HCT116 (cell line): ENCODE measurements around the gene C15orf39. TPM values are rescaled to one million over a fixed set of nuclear protein-coding genes. Genes with fewer than 3 reads are reported as not detected.
"Not testable (repeated sequence)": the region's sequence is repeated elsewhere in the genome, so short reads cannot be mapped to it uniquely, and the experiment has no call there.

ENCODE experiments used
- ATAC-seq: fragments of 200-7000 bp; cut with Tn5 transposase; 2 replicates; pipeline ENCODE4 v1.9.1; 2020; ENCODE audit warnings: mild to moderate bottlenecking, moderate library complexity
- BruUV-seq: library from RNA; stranded (reverse); fragments of 400-500 nt; replicated peaks from 2 replicates; lab custom pipeline; 2021; lab: Mats Ljungman, UMichigan
- CTCF ChIA-PET: fragments of 300-600 bp; sonication (Branson Sonifier 250); formaldehyde crosslinking; loops from one replicate; lab custom pipeline; 2021; ENCODE audit warnings: antibody characterized with exemption; lab: Charles Lee
- POLR2A ChIA-PET: fragments of 300-600, 350-600 bp; sonication (Branson Sonifier 250); formaldehyde crosslinking; loops from one replicate; lab custom pipeline; 2021; ENCODE audit warnings: antibody characterized with exemption; lab: Charles Lee
- RAD21 ChIA-PET, 2 experiments: fragments of 300-600 bp; sonication (Branson Sonifier 250); formaldehyde crosslinking; loops; one replicate each; lab custom pipeline; 2023; ENCODE audit warnings: low total read pairs in 2 of 2; ENCODE audit not compliant: uncharacterized antibody in 2 of 2, unreplicated experiment in 2 of 2, low non-redundant PET in 1 of 2; lab: Charles Lee
- DNase-seq: peaks from one replicate; pipeline ENCODE4 v3.0.0-alpha.2; 2010; ENCODE audit warnings: low read depth, low spot score
- H2AFZ ChIP-seq: fragments of 200-600 bp; shearing (Covaris generic), sonication (generic); 2 replicates; pipeline ENCODE4 v1.6.1; 2017; ENCODE audit warnings: low read depth, mixed run types, mixed read lengths, antibody characterized with exemption, low read length; ENCODE audit not compliant: poor library complexity, severe bottlenecking
- H3K27ac ChIP-seq: 2 replicates; pipeline ENCODE4 v1.5.1; 2012; ENCODE audit warnings: low read depth, low read length
- H3K27me3 ChIP-seq: fragments of 200-600 bp; sonication (generic); 2 replicates; pipeline ENCODE4 v1.6.1; 2016; ENCODE audit warnings: mixed run types, low read length, mixed read lengths; ENCODE audit not compliant: insufficient read depth
- H3K36me3 ChIP-seq, 2 experiments: fragments of 200-500 bp in 1 of 2; fragments of 200-600 bp in 1 of 2; sonication (Bioruptor generic) in 1 of 2; sonication (generic) in 1 of 2; 2 replicates each; pipeline versions ENCODE4 v1.5.1 to v1.6.1; 2014 to 2016; ENCODE audit warnings: low read length in 2 of 2, inconsistent platforms in 1 of 2, mixed read lengths in 1 of 2, mixed run types in 1 of 2; ENCODE audit not compliant: insufficient read depth in 2 of 2, control insufficient read depth in 1 of 2
- H3K4me1 ChIP-seq, 2 experiments: fragments of 200-600 bp in 1 of 2; sonication (generic) in 1 of 2; 2 replicates each; pipeline versions ENCODE4 v1.5.1 to v1.6.1; 2012 to 2017; ENCODE audit warnings: low read length in 2 of 2, inconsistent platforms in 1 of 2, mild to moderate bottlenecking in 1 of 2, mixed read lengths in 1 of 2, mixed run types in 1 of 2, moderate library complexity in 1 of 2; ENCODE audit not compliant: insufficient read depth in 2 of 2, control insufficient read depth in 1 of 2
- H3K4me2 ChIP-seq: fragments of 200-600 bp; sonication (generic); 2 replicates; pipeline ENCODE4 v1.6.1; 2017; ENCODE audit warnings: mixed run types, low read length, mixed read lengths
- H3K4me3 ChIP-seq, 2 experiments: fragments of 200-600 bp in 1 of 2; sonication (generic) in 1 of 2; replicated peaks in 1 of 2; 2 replicates each; pipeline ENCODE4 v1.5.1; 2011 to 2016; ENCODE audit warnings: low read length in 2 of 2, control low read depth in 1 of 2, low read depth in 1 of 2, mild to moderate bottlenecking in 1 of 2, mixed read lengths in 1 of 2, mixed run types in 1 of 2
- H3K79me2 ChIP-seq: fragments of 200-600 bp; sonication (generic); 2 replicates; pipeline ENCODE4 v1.6.1; 2017; ENCODE audit warnings: mild to moderate bottlenecking, mixed run types, low read length, moderate library complexity, mixed read lengths; ENCODE audit not compliant: insufficient read depth
- H3K9ac ChIP-seq: fragments of 200-600 bp; sonication (generic); 2 replicates; pipeline ENCODE4 v1.6.1; 2016; ENCODE audit warnings: low read length, mixed read lengths
- H3K9me2 ChIP-seq: fragments of 200-600 bp; sonication (generic), shearing (Covaris generic); 2 replicates; pipeline ENCODE4 v1.6.1; 2017; ENCODE audit warnings: mixed run types, mild to moderate bottlenecking, moderate library complexity; ENCODE audit not compliant: insufficient read depth
- H3K9me3 ChIP-seq, 2 experiments: fragments of 200-500 bp in 1 of 2; fragments of 200-600 bp in 1 of 2; sonication (Bioruptor generic) in 1 of 2; sonication (generic) in 1 of 2; 2 replicates each; pipeline ENCODE4 v1.6.1; 2014 to 2017; ENCODE audit warnings: low read length in 2 of 2, mixed read lengths in 2 of 2, inconsistent platforms in 1 of 2, low read depth in 1 of 2, mild to moderate bottlenecking in 1 of 2, mixed run types in 1 of 2, moderate library complexity in 1 of 2; ENCODE audit not compliant: control insufficient read depth in 1 of 2, insufficient read depth in 1 of 2
- H4K20me1 ChIP-seq: fragments of 200-600 bp; sonication (generic), shearing (Covaris generic); 2 replicates; pipeline ENCODE4 v1.6.1; 2017; ENCODE audit warnings: mixed run types, mild to moderate bottlenecking, moderate library complexity; ENCODE audit not compliant: insufficient read depth
- CBX3 ChIP-seq: IDR thresholded peaks from 2 replicates; pipeline ENCODE4 v1.6.1; 2012; ENCODE audit warnings: low read depth
- EGR1 ChIP-seq: IDR thresholded peaks from 2 replicates; pipeline ENCODE4 v1.6.1; 2012; ENCODE audit warnings: low read depth
- ELF1 ChIP-seq: IDR thresholded peaks from 2 replicates; pipeline ENCODE4 v1.6.1; 2012; ENCODE audit warnings: low read depth, borderline replicate concordance
- EZH2phosphoT487 ChIP-seq: fragments of 200-600 bp; IDR thresholded peaks from 2 replicates; pipeline ENCODE4 v1.6.1; 2018; ENCODE audit warnings: antibody characterized with exemption, borderline replicate concordance
- YY1 ChIP-seq: IDR thresholded peaks from 2 replicates; pipeline ENCODE4 v1.6.1; 2011; ENCODE audit warnings: low read length, low read depth, moderate library complexity, mild to moderate bottlenecking; ENCODE audit not compliant: insufficient replicate concordance; ENCODE audit errors: extremely low read depth
- ZNF274 ChIP-seq: fragments of 200-500 bp; sonication (Bioruptor generic); IDR thresholded peaks from 2 replicates; pipeline ENCODE4 v1.6.1; 2014; ENCODE audit warnings: mild to moderate bottlenecking, low read depth, low read length, inconsistent platforms
- intact Hi-C: fragments of 100-400 bp; cut with micrococcal nuclease; formaldehyde crosslinking; loops from 2 replicates; pipeline ENCODE4 v1.10.0; 2022
- total RNA-seq: library from RNA; stranded (reverse); gene quantifications from one replicate; pipeline ENCODE4 v1.2.1, GENCODE V29; 2021; ENCODE audit not compliant: unreplicated experiment

The C15orf39 gene
- total RNA-seq, 1 experiment from 2014 or later = 29.3 TPM

DNA sequence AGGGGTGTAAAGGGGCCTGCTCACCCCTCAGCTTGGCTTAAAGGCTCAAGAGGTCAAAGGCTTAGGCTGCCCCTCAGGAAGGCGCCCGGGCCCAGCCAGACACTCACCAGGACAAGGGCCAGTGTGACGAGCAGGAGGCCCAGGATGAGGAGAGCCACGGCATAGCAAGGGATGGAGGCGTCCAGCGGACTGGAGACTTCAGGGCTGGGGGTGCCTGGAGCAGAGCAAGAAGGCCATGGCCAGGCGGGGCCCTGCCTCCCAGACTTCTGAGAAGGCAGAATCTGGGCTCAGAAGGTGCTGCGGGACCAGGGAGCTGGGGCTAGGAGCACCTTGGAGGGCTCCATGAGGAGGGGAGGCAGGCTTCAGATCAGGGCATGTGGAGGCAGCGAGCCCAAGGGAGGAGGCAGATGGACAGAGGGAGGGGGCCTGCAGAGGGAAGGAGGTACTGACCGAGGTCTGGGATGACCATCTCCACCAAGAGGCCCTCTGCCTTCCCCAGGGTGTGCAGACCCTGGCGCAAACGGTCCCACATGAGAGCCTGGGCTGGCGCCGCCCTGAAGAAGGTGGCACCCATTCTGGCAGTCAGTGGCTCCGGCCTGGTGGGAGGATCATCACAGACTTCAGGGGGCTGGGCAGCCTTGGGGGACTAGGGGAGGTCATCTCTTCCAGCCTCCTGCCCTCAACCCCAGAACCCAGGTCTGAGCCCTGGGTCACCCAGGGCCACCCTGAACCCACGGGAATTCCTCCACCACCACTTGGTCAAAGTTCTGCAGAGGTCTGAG lies 24.5 kb downstream of the C15orf39 start:
- DNase-seq (no peak), ATAC-seq (no peak)
- no peak for TF ChIP-seq ZNF274
- no peak for TF ChIP-seq ELF1
- no peak for TF ChIP-seq CBX3
- no peak for TF ChIP-seq EZH2phosphoT487
- no peak for TF ChIP-seq EGR1
- TF ChIP-seq YY1 = no peak
- no TSS peak for BruUV-seq
- Histone ChIP-seq H2AFZ (no peak overlapping the region), H3K4me1 (no peaks in the 10 kb centered on the region), H3K36me3 (no peaks in the 10 kb centered on the region), H3K27ac (no peak overlapping the region), H3K4me3 (no peak overlapping the region), H3K9me2 (no peaks in the 10 kb centered on the region), H3K9me3 (no peaks in the 10 kb centered on the region), H4K20me1 (no peaks in the 10 kb centered on the region), H3K4me2 (no peak overlapping the region), H3K9ac (no peak overlapping the region), H3K79me2 (no peaks in the 10 kb centered on the region), H3K27me3 (no peaks in the 10 kb centered on the region)
- RAD21 ChIA-PET = no interaction called here
- intact Hi-C loops = no loop called here
- CTCF ChIA-PET = no interaction called here
- POLR2A ChIA-PET = no interaction called here

GRCh38 chr15:75227112-75227511 lies 25.4 kb downstream of the C15orf39 start:
- DNase-seq, H3K27me3 ChIP-seq, RAD21 ChIA-PET, H2AFZ ChIP-seq, intact Hi-C loops, H3K4me3 ChIP-seq, BruUV-seq, POLR2A ChIA-PET, ATAC-seq, H3K4me1 ChIP-seq, CTCF ChIA-PET, H3K79me2 ChIP-seq, H4K20me1 ChIP-seq, H3K4me2 ChIP-seq, H3K27ac ChIP-seq, H3K9me2 ChIP-seq, H3K36me3 ChIP-seq, H3K9ac ChIP-seq, H3K9me3 ChIP-seq: not testable (repeated sequence)
